ENCODE data around the gene UBE4B. TPM values are rescaled to one million over a fixed set of nuclear protein-coding genes. Genes with fewer than 3 reads are reported as not detected.

The UBE4B gene
- total and polyA plus RNA-seq, 9 of the 15 experiments (the other 6 are each of a cell fraction or from before 2014, with no cell fraction given): 11.7 to 73.7 (median 40.1) TPM

- no peak for TF ChIP-seq ZBTB2 (IDR thresholded peaks at IDR 0.05)
- no peak for TF ChIP-seq SMAD3 (CRISPR knock-in tag; conservative IDR thresholded peaks at IDR 0.05)
- TF ChIP-seq PHB (CRISPR knock-in tag; IDR thresholded peaks at IDR 0.05): no peak
- TF ChIP-seq PRDM10 (IDR thresholded peaks at IDR 0.05; ENCODE audit: partially characterized antibody): no peak
- TF ChIP-seq ZNF282 (CRISPR knock-in tag; IDR thresholded peaks at IDR 0.05): no peak
- no peak for TF ChIP-seq ARID3B (CRISPR knock-in tag; IDR thresholded peaks at IDR 0.05; ENCODE audit: borderline replicate concordance)
- TF ChIP-seq GTF2F1 (IDR thresholded peaks at IDR 0.05; ENCODE audit: low read depth, low read length): no peak
- TF ChIP-seq ZBTB5 (IDR thresholded peaks at IDR 0.05): no peak
- TF ChIP-seq SLC30A9 (CRISPR knock-in tag; IDR thresholded peaks at IDR 0.05): no peak
- TF ChIP-seq ZBTB34 (CRISPR knock-in tag; IDR thresholded peaks at IDR 0.05): no peak
- no peak for TF ChIP-seq ELF1 (tag; IDR thresholded peaks at IDR 0.05)
- no peak for TF ChIP-seq ZNF395 (CRISPR knock-in tag; IDR thresholded peaks at IDR 0.05)
- TF ChIP-seq MXI1 (IDR thresholded peaks at IDR 0.05; ENCODE audit: low read depth, low read length): no peak
Observed at GRCh38 chr1:10211805-10212410, 179.2 kb downstream of the UBE4B start (continued).

Data from K562 (cell line).